DND-41 (cell line): ENCODE results near the gene DSN1.

Experiments
- ATAC-seq: fragments of 200-7000 bp; cut with Tn5 transposase; 3 replicates; pipeline ENCODE4 v1.9.1; 2021; ENCODE audit warnings: low read depth; ENCODE audit not compliant: insufficient read depth
- DNase-seq: peaks from one replicate; pipeline ENCODE4 v3.0.0-alpha.2; 2020
- H2AFZ ChIP-seq: 2 replicates; pipeline ENCODE4 v1.6.0; 2012; ENCODE audit warnings: low read depth, low read length
- H3K27ac ChIP-seq: 2 replicates; pipeline ENCODE4 v1.5.1; 2012; ENCODE audit warnings: low read length, inconsistent platforms
- H3K27me3 ChIP-seq: fragments of 200-600 bp; sonication (generic); 2 replicates; pipeline ENCODE4 v1.6.0; 2012; ENCODE audit warnings: low read length, mild to moderate bottlenecking, inconsistent platforms; ENCODE audit not compliant: insufficient read depth, poor library complexity
- H3K36me3 ChIP-seq: 2 replicates; pipeline ENCODE4 v1.5.1; 2012; ENCODE audit warnings: low read length, inconsistent platforms; ENCODE audit not compliant: insufficient read depth
- H3K4me1 ChIP-seq: 2 replicates; pipeline ENCODE4 v1.5.1; 2012; ENCODE audit warnings: mild to moderate bottlenecking, low read length; ENCODE audit not compliant: insufficient read depth
- H3K4me2 ChIP-seq: 2 replicates; pipeline ENCODE4 v1.6.0; 2012; ENCODE audit warnings: mild to moderate bottlenecking, moderate library complexity, low read length, inconsistent platforms; ENCODE audit not compliant: insufficient read depth
- H3K4me3 ChIP-seq, 2 experiments: fragments of 200-600 bp in 1 of 2; shearing (Covaris generic) in 1 of 2; 2 replicates each; pipeline ENCODE4 v1.5.1; 2012 to 2016; ENCODE audit warnings: inconsistent platforms in 2 of 2, low read length in 2 of 2, mild to moderate bottlenecking in 2 of 2, low read depth in 1 of 2, moderate library complexity in 1 of 2
- H3K79me2 ChIP-seq: 2 replicates; pipeline ENCODE4 v1.6.0; 2012; ENCODE audit warnings: low read length, inconsistent platforms; ENCODE audit not compliant: insufficient read depth
- H3K9ac ChIP-seq: 2 replicates; pipeline ENCODE4 v1.6.0; 2012; ENCODE audit warnings: low read depth, mild to moderate bottlenecking, inconsistent platforms, low read length, moderate library complexity
- H3K9me3 ChIP-seq: 2 replicates; pipeline ENCODE4 v1.5.1; 2012; ENCODE audit warnings: low read length, moderate library complexity, mild to moderate bottlenecking, inconsistent platforms; ENCODE audit not compliant: insufficient read depth, severe bottlenecking
- H4K20me1 ChIP-seq: 2 replicates; pipeline ENCODE4 v1.6.0; 2012; ENCODE audit warnings: low read length; ENCODE audit not compliant: insufficient read depth
- EZH2 ChIP-seq: IDR thresholded peaks from 3 replicates; pipeline ENCODE4 v1.6.1; 2012; ENCODE audit warnings: borderline replicate concordance, low read depth, mild to moderate bottlenecking, moderate library complexity, low read length, inconsistent platforms; ENCODE audit not compliant: severe bottlenecking
- TF ChIP-seq, protein P1 (sequence below): IDR thresholded peaks from 2 replicates; pipeline ENCODE4 v1.5.1; 2012; ENCODE audit warnings: borderline replicate concordance, low read length, moderate library complexity, mild to moderate bottlenecking; ENCODE audit not compliant: poor library complexity, severe bottlenecking; ENCODE audit errors: extremely low read depth

The DSN1 gene

DNA sequence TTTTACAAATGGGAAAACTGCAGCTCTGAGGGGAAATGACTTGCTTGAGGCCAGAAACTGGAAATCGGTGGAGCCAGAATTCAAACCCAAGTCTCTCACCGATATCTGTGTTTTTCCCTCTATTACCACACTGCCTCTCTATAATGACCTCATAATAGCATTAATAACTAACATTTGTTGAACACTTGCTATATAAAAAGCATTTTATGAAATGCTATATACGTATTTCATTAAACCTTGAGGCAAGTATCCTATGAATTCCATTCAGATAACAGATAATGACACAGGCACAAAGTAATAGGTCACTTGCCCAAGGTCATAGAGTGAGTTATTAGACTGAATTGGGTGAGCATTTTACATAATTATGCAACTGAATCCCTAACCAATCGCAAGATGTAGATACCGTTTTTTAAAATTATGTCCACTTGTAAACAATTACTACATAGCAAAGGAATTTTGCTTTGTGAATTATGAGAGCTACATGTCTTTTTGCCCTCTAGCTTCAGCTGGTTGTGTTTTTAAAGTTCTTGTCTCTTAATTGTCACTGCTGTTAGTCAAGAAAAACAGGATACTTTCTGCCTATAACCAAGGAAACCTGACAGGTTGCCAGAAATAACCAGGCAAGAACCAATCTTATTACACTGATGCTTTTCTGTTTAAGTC is 4.7 kb downstream of the DSN1 start:
- peaks cover 40% of the 10 kb centered on the region for H3K4me1 ChIP-seq
- H3K79me2 ChIP-seq, result peaks cover 46% of the 10 kb centered on the region
- H2AFZ ChIP-seq, result no peak overlapping the region
- ATAC-seq, result no peak
- no peak overlapping the region for H3K27ac ChIP-seq
- peaks cover 70% of the 10 kb centered on the region for H3K36me3 ChIP-seq
- peak overlapping the region; percentile 88; the same call in 1 of the 2 replicates for H3K4me2 ChIP-seq
- H3K4me3 ChIP-seq, result no peak overlapping the region
- H3K9ac ChIP-seq, result peak overlapping the region; percentile 2; the same call in 1 of the 2 replicates
- no peaks in the 10 kb centered on the region for H3K27me3 ChIP-seq
- TF ChIP-seq, protein P1, sequence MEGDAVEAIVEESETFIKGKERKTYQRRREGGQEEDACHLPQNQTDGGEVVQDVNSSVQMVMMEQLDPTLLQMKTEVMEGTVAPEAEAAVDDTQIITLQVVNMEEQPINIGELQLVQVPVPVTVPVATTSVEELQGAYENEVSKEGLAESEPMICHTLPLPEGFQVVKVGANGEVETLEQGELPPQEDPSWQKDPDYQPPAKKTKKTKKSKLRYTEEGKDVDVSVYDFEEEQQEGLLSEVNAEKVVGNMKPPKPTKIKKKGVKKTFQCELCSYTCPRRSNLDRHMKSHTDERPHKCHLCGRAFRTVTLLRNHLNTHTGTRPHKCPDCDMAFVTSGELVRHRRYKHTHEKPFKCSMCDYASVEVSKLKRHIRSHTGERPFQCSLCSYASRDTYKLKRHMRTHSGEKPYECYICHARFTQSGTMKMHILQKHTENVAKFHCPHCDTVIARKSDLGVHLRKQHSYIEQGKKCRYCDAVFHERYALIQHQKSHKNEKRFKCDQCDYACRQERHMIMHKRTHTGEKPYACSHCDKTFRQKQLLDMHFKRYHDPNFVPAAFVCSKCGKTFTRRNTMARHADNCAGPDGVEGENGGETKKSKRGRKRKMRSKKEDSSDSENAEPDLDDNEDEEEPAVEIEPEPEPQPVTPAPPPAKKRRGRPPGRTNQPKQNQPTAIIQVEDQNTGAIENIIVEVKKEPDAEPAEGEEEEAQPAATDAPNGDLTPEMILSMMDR, result no peak
- no peak for TF ChIP-seq EZH2
- no peak for DNase-seq
- no peaks in the 10 kb centered on the region for H3K9me3 ChIP-seq
- H4K20me1 ChIP-seq, result 0 out of 2 replicates have a peak, but pooled peaks cover 4% of the 10 kb centered on the region

DNA sequence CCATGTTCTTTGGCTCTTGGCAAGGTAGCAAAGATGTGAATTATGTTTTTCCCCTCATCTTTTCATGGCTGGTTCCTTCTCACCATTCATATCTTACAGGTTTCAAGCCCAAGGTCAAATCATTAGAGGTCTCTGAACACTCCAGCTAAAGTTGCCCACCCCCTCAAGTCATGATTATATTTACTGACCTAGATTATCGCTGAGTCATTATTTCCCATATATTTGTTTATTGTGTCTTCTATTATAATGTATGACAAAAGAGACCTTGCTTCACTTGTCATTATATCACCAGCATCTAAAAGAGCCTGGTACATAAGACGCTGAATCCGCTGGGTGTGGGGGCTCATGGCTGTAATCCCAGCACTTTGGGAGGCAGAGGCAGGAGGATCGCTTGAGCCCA is 12.4 kb downstream of the DSN1 start:
- no peak for TF ChIP-seq EZH2
- TF ChIP-seq, protein P1, result no peak
- no peak overlapping the region for H3K27ac ChIP-seq
- H3K36me3 ChIP-seq, result peaks cover 70% of the 10 kb centered on the region
- no peaks in the 10 kb centered on the region for H3K27me3 ChIP-seq
- ATAC-seq (no peak), DNase-seq (no peak)
- no peak overlapping the region for H3K9ac ChIP-seq
- no peak overlapping the region for H3K4me2 ChIP-seq
- no peak overlapping the region for H3K4me3 ChIP-seq
- no peak overlapping the region for H2AFZ ChIP-seq
- no peaks in the 10 kb centered on the region for H3K79me2 ChIP-seq
- no peaks in the 10 kb centered on the region for H3K4me1 ChIP-seq
- no peaks in the 10 kb centered on the region for H4K20me1 ChIP-seq
- no peaks in the 10 kb centered on the region for H3K9me3 ChIP-seq

DNA sequence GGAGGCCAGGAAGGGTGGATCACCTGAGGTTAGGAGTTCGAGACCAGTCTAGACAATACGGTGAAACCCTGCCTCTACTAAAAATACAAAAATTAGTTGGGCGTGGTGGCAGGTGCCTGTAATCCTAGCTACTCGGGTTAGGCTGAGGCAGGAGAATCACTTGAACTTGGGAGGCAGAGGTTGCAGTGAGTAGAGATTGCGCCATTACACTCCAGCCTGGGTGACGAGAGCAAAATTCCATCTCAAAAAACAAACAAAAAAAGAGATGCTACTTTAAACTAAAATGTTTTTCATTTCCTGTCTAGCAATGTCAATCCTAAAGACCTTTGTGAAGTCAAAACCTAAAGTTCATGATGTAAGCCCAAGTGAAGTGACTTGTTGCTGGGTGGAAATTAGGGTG is 12.9 kb downstream of the DSN1 start:
- Histone ChIP-seq H3K27ac (no peak overlapping the region), H3K9me3 (no peaks in the 10 kb centered on the region), H3K79me2 (no peaks in the 10 kb centered on the region), H3K4me2 (no peak overlapping the region), H3K4me1 (no peaks in the 10 kb centered on the region), H3K4me3 (no peak overlapping the region), H3K36me3 (peaks cover 70% of the 10 kb centered on the region), H2AFZ (no peak overlapping the region), H3K27me3 (no peaks in the 10 kb centered on the region), H4K20me1 (no peaks in the 10 kb centered on the region), H3K9ac (no peak overlapping the region)
- TF ChIP-seq EZH2, result no peak
- TF ChIP-seq, protein P1, result no peak
- DNase-seq, result no peak
- ATAC-seq, result no peak
